ENCODE data around the gene EXD3.

The EXD3 gene

GRCh38 chr9:137385061-137385655 lies 37.8 kb downstream of the EXD3 start:
- Histone ChIP-seq H3F3A (ENCODE audit: insufficient read depth, low read length) (no peaks in the 10 kb centered on the region), H2AFZ (ENCODE audit: low read length) (no peak overlapping the region), H3K9me3 (replicated peaks; ENCODE audit: insufficient read depth, low read length) (no peaks in the 10 kb centered on the region), H3K9ac (ENCODE audit: low read length) (no peak overlapping the region), H3K79me2 (ENCODE audit: low read length) (no peaks in the 10 kb centered on the region), H3K4me1 (ENCODE audit: low read length) (no peaks in the 10 kb centered on the region), H3K27me3 (replicated peaks; ENCODE audit: insufficient read depth, low read length) (no peaks in the 10 kb centered on the region), H3K27ac (ENCODE audit: low read length) (no peak overlapping the region), H3K9me2 (replicated peaks; ENCODE audit: insufficient read depth, low read length) (no peaks in the 10 kb centered on the region), H3K4me3 (ENCODE audit: low read length) (no peak overlapping the region), H3K36me3 (replicated peaks; ENCODE audit: insufficient read depth, low read length) (no peaks in the 10 kb centered on the region), H4K20me1 (ENCODE audit: insufficient read depth, low read length) (no peaks in the 10 kb centered on the region), H3K4me2 (ENCODE audit: low read depth, low read length) (no peak overlapping the region)
- DNase-seq, result no peak
- TF ChIP-seq EZH2phosphoT487 (IDR thresholded peaks at IDR 0.05; ENCODE audit: low read length), result no peak

GRCh38 chr9:137383784-137384756 lies 38.9 kb downstream of the EXD3 start:
- H2AFZ ChIP-seq (ENCODE audit: low read length), result no peak overlapping the region
- H3K27me3 ChIP-seq (replicated peaks; ENCODE audit: insufficient read depth, low read length), result no peaks in the 10 kb centered on the region
- no peak for DNase-seq
- no peak overlapping the region for H3K27ac ChIP-seq (ENCODE audit: low read length)
- no peaks in the 10 kb centered on the region for H3K9me2 ChIP-seq (replicated peaks; ENCODE audit: insufficient read depth, low read length)
- no peaks in the 10 kb centered on the region for H3K9me3 ChIP-seq (replicated peaks; ENCODE audit: insufficient read depth, low read length)
- no peaks in the 10 kb centered on the region for H3K79me2 ChIP-seq (ENCODE audit: low read length)
- TF ChIP-seq CTCF (IDR thresholded peaks at IDR 0.05; ENCODE audit: low read length), result no peak
- no peak overlapping the region for H3K4me3 ChIP-seq (ENCODE audit: low read length)
- H3K36me3 ChIP-seq (replicated peaks; ENCODE audit: insufficient read depth, low read length), result no peaks in the 10 kb centered on the region
- no peak overlapping the region for H3K4me2 ChIP-seq (ENCODE audit: low read depth, low read length)
- no peak overlapping the region for H3K9ac ChIP-seq (ENCODE audit: low read length)
- no peaks in the 10 kb centered on the region for H3F3A ChIP-seq (ENCODE audit: insufficient read depth, low read length)
- H4K20me1 ChIP-seq (ENCODE audit: insufficient read depth, low read length), result no peaks in the 10 kb centered on the region
- no peaks in the 10 kb centered on the region for H3K4me1 ChIP-seq (ENCODE audit: low read length)

GRCh38 chr9:137383081-137383783 lies 39.7 kb downstream of the EXD3 start:
- Histone ChIP-seq H3K36me3 (replicated peaks; ENCODE audit: insufficient read depth, low read length) (no peaks in the 10 kb centered on the region), H3K79me2 (ENCODE audit: low read length) (no peaks in the 10 kb centered on the region), H4K20me1 (ENCODE audit: insufficient read depth, low read length) (no peaks in the 10 kb centered on the region), H3F3A (ENCODE audit: insufficient read depth, low read length) (no peaks in the 10 kb centered on the region), H3K27ac (ENCODE audit: low read length) (no peak overlapping the region), H3K9ac (ENCODE audit: low read length) (no peak overlapping the region), H3K27me3 (replicated peaks; ENCODE audit: insufficient read depth, low read length) (peaks cover 6% of the 10 kb centered on the region; the same call in 1 of the 2 replicates), H3K9me2 (replicated peaks; ENCODE audit: insufficient read depth, low read length) (no peaks in the 10 kb centered on the region), H3K4me3 (ENCODE audit: low read length) (no peak overlapping the region), H3K9me3 (replicated peaks; ENCODE audit: insufficient read depth, low read length) (no peaks in the 10 kb centered on the region), H3K4me1 (ENCODE audit: low read length) (no peaks in the 10 kb centered on the region), H2AFZ (ENCODE audit: low read length) (no peak overlapping the region), H3K4me2 (ENCODE audit: low read depth, low read length) (no peak overlapping the region)
- TF ChIP-seq EZH2 (optimal IDR thresholded peaks at IDR 0.05; ENCODE audit: low read depth, low read length), result no peak
- TF ChIP-seq EZH2phosphoT487 (IDR thresholded peaks at IDR 0.05; ENCODE audit: low read length), result no peak
- TF ChIP-seq CTCF (IDR thresholded peaks at IDR 0.05; ENCODE audit: low read length), result no peak
- DNase-seq, result no peak
